ENCODE data around the gene SYVN1. TPM values are rescaled to one million over a fixed set of nuclear protein-coding genes. Genes with fewer than 3 reads are reported as not detected.
A peak's percentile ranks its signal among the peaks of the same experiment; 100 is the strongest.
"Not testable (repeated sequence)": the region's sequence is repeated elsewhere in the genome, so short reads cannot be mapped to it uniquely, and the experiment has no call there.

The SYVN1 gene
- polyA plus RNA-seq = 10 to 100 TPM; 17.0 to 43.7 (median 31.3) TPM

DNA sequence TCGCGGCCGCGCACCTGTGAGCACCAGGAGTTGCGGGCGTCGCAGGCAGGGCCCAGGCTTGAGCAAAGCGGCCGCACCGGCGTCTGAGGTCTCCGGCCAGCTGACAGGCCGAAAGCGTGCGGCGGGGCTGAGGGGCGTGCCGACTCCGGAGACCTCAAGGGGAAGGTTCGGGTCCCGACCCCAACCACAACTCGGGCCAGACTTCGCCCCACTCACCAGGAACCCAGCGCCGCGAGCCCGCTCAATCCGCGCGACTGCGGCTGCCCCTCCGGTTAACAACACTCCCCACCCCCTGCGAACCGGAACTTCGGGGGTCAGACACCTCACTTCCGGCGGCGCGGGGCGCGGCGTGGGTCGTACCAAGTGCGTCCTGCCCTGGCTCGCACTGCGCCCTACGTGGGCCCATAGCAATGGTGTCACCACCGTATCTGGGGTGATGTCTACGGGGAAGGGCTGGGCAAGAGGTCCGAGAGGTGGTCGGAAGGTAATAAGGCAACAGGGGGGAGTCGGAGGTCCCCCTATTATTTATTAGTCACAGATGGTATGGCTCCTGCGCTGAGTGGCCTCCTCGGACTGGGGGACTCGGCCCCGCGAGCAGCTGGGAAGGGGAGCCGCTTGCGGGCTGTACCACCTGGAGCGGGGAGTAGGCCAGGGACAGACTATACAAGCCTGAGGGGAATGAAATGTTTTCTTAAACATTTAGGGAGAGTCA is at the start of gene SYVN1:
Gene SYVN1, minus strand, starts transcription at position 280 of the 712 bp plus-strand sequence. CDS start 918 bp downstream, outside the sequence.
- 0% methylated on average over 51 to 60 of the region's 60 CpGs for WGBS, 3 donors

DNA sequence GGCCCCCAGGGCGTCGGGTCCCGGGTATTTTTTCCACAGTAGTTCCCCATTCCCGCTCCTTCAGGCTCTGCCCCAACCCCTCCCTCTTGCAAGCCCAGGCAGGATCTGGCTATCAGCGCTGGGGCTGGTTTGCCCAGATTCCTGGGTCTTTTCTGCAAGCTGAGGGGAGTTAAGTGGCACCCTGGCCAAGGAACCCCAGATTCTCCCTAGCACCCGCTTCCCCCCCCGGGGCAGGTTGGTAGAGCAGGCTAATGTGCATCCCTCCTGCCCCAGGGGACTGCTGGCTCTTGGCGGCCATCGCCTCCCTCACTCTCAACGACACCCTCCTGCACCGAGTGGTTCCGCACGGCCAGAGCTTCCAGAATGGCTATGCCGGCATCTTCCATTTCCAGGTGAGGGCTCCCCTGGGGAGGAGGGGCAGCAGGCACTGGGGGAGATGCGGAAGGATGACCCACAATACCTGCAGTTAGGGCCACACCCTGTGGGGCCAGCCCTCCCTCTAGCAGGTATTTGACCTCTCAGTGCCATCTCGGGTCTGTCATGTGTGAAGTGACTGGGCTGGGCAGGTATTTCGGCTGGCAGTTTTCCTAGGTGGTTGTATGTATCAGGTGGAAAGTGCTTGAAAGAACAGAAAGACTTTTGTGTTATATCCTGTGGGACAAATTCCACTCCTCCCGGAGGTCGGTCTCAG is 49.0 kb upstream of the SYVN1 start:
- H3K27ac ChIP-seq (ENCODE audit: low read depth, low read length) = no peak overlapping the region
- WGBS, 3 donors = 65 to 84% (median 71%) methylated on average over 19 of the region's 19 CpGs

More for the DNA sequence above, at the start of gene SYVN1:
- H3K27ac ChIP-seq (ENCODE audit: low read depth, low read length) = peak within 1 kb of the TSS; percentile 75

DNA sequence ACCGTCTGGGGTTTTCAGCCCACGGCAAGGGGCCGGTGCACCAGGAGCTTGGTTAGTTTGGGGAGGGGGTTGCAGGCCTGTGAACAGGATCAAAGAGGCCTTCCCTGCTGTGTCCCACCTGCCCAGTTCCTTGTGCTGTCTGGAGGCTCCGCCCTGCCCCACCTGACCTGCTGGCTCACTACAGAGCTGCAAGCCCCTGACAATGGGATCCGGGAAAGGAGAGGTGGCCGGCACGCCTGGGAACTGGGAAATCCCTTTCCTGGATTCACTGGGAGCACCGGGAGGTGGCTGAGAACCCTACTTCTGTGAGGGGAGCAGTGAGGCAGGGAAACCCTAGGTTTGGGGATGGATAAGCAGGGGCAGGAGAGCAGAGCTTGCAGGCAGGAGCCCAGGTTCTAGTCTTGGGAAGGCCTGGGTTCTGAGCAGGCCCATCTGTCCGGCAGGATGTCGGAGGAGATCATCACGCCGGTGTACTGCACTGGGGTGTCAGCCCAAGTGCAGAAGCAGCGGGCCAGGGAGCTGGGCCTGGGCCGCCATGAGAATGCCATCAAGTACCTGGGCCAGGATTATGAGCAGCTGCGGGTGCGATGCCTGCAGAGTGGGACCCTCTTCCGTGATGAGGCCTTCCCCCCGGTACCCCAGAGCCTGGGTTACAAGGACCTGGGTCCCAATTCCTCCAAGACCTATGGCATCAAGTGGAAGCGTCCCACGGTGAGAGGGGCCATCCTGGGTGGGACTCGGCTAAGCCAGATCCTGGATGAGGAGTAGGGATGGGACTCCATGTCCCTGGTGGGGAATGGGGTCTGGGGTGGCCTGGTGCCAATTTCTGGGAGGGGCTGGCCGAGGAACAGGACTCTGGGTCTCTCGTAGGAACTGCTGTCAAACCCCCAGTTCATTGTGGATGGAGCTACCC is 48.2 kb upstream of the SYVN1 start:
- 42 to 46% (median 42%) methylated on average over 23 of the region's 23 CpGs for WGBS, 3 donors

DNA sequence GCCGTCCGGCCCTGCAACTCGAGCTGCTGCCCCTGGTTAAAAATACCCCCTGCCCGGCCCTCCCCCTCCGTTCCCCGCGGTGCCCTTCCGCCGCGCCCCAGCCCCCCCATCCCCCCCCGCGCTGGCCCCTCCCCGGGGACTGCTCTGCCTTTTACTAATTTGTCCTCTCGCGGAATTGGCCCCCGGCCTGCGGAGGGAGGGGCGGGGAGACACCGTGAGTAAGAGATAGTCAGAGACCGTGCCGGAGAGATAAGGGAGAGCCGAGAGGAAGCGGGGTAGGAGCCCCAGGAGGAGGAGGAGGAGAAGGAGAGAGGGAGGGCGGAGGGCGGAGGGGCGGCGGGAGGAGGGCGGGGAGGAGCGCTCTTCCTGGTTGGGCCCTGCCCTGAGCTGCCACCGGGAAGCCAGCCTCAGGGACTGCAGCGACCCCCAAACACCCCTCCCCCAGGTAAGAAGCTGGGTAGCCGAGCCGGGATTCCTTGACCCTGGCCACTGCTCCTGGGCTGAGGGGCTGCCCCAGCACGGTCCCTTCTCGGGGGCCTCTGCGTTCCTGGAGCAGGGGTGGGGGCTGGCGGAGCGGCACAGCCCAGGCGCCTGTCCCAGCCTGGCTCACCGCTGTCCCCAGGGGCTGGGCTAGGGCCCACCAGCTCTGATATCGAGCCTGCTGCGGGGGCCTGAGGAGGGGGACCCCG is 47.4 kb upstream of the SYVN1 start, which contains the start of gene CAPN1:
Gene CAPN1, plus strand, starts transcription at position 360 of the 689 bp plus-strand sequence. CDS start 774 bp downstream, outside the sequence.
- H3K27ac ChIP-seq (ENCODE audit: low read depth, low read length) = peak within 1 kb of the TSS; percentile 23
- 1 to 2% (median 1%) methylated on average over 21 to 42 of the region's 43 CpGs for WGBS, 3 donors

More for the DNA sequence above, 48.2 kb upstream of the SYVN1 start:
- H3K27ac ChIP-seq (ENCODE audit: low read depth, low read length) = peak overlapping the region; percentile 23

DNA sequence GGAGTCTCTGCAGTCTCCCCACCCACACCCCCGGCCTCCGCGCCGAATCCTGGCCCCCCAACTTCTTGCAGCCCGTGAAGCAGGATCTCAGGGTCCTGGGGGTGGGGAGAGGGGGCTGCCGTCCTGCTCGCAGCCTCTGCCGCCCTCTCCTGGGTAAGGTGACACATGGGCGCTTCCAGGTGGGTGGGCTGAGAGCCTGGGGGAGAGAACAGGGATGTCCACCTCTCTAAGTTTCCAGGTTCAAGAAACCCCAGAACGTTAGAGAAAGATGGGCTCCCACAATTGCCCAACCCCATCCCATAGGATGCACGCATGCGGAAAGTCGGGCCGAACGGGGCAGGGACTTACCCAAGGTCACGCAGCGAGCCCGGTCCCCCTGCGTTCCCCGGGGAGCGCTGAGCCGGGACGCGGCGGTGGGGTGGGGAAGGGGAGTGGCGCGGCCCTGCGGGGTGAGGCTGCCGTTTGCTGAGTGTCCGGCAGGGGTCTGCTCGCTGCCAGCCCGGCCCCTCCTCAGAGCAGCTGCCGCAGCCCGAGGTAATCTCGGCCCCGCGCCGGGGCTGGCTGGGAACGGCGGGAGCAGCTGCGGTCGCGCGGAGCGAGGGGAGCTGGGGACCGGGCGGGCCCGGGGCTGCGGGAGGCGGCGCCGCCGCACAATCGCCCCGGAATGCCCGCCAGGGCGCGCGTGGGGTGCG is 46.7 kb upstream of the SYVN1 start:
- no peak overlapping the region for H3K27ac ChIP-seq (ENCODE audit: low read depth, low read length)
- WGBS, 3 donors = 1 to 2% (median 2%) methylated on average over 33 to 60 of the region's 60 CpGs

DNA sequence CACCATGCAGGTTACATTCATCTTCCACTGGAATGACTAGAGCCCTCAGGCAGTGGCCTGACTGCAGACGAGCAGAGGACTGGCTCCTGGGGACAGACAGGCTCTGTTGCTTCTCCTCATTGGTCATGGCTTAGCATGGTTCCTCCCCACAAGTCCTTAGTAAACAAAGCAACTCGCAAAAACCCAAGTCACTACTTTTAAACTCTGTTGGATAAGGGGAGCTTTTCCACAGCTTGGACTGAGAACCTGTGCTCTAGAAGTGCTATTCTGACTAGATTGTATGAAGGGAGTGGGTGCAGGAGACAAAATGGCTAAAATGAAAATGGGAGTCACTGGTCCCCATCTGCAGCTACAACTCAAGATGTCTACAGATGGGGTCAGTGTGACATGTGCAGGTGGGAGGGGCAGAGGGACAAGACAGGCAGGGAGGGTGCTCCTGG is 40.3 kb upstream of the SYVN1 start:
- H3K27ac ChIP-seq (ENCODE audit: low read depth, low read length) = not testable (repeated sequence)
- WGBS, 3 donors = 54 to 64% (median 62%) methylated on average over 2 of the region's 2 CpGs

DNA sequence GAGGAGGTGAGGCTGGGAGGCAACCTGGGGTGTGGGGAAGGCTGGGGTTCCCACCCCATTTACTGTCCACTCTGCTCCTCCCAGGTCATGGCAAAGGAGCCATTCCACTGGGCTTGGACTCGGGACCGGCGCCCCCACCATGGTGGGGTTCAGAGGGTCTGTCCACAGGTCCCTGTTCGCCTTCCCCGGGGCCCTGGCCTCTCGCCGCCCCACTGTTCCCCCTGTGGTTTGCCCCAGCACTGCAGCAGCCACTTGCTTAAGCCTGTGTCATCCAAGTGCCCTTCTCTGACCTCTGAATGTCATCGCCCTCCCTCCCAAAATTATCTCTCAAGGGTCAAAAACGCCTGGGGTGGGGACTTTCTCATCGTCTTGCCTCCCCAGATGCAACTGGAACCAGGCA is 38.3 kb upstream of the SYVN1 start:
- H3K27ac ChIP-seq (ENCODE audit: low read depth, low read length) = no peak overlapping the region
- WGBS, 3 donors = 81 to 83% (median 82%) methylated on average over 9 to 10 of the region's 10 CpGs

DNA sequence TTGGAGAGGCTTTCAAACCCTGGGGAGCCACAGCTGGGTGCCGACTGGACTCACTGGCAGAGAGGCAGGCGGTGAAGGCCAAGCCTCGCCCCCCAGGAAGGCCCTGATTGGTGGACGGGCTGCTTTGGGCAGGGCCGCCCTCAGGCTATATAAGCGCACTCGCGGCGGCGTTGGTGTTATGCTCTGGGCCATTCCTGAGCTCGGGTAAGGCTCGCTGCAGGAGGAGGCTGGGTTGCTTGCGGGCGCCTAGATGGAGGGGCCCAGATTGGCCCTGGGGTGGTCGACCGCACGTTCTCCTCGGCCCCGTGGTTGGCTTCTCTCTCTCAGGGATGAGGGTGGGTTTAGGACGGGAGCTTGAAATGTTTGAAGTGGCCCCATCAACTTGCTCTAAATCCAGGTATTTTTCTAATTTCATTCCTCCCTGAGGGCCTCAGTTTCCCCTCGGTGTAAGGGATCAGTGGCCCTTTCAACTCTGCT is 35.8 kb upstream of the SYVN1 start, which contains the start of gene SPDYC:
Gene SPDYC, plus strand, starts transcription at position 176 of the 477 bp plus-strand sequence. CDS start 1,125 bp downstream, outside the sequence.
- no peak within 1 kb of the TSS for H3K27ac ChIP-seq (ENCODE audit: low read depth, low read length)
- WGBS, 3 donors = 92 to 94% (median 93%) methylated on average over 21 of the region's 21 CpGs

DNA sequence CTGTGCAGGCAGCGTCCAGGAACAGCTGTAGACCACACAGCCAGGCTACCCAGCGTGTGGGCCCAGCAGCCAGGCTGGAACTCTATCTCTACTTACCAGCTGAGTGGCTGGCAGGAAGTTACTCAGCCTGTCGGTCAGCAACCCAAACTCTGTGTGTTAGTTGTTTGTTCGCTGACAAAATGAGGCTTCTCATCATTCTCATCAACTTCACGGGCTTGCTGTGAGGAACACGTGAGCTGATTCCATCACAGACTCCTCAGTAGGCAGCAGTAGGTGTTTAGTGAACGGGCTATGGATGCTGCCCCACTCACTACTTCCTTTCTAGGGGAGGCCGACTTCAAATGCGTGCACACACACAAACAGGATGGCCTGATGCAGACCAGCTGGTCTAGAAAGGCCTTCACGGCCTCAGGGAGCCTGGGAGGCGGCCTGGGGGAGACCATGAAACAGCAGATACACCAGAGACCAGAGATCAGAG is 34.9 kb upstream of the SYVN1 start:
- WGBS, 3 donors = 51 to 81% (median 63%) methylated on average over 11 of the region's 11 CpGs
- H3K27ac ChIP-seq (ENCODE audit: low read depth, low read length) = no peak overlapping the region

DNA sequence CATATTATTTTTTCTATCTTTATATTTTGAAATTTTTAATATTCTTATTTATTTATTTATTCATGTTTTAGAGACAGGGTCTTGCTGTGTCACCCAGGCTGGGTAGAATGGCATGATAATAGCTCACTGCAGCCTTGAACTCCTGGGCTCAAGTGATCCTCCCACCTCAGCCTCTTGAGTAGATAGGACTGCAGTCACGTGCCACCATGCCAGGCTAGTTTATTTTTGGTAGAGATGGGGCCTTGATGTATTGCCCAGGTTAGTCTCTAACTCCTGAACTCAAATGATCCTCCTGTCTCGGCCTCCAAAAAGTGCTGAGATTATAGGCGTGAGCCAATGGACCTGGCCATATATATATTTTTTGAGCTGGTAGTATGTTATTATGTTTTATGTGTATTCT is 33.3 kb upstream of the SYVN1 start:
- WGBS, 3 donors = 89 to 95% (median 94%) methylated on average over 3 of the region's 3 CpGs
- no peak overlapping the region for H3K27ac ChIP-seq (ENCODE audit: low read depth, low read length)

DNA sequence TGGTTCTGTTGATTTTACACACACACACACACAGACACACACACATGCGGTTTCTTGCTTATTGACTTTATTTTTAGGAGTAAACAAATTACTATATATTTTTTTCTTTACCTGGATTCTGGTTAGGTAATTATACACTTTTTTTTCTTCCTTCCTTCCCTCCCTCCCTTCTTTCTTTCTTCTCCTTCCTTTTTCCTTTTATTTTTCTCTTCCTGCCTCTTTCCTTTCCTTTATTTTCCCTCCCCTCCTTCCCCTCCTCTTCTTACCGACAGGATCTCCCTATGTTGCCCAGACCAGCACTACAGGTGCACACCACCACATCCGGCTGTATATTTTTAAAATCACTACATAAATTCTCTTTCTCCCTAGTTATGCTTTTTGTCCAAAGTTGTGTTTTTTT is 32.6 kb upstream of the SYVN1 start:
- WGBS, 3 donors = 76 to 89% (median 88%) methylated on average over 3 of the region's 3 CpGs
- H3K27ac ChIP-seq (ENCODE audit: low read depth, low read length) = no peak overlapping the region

DNA sequence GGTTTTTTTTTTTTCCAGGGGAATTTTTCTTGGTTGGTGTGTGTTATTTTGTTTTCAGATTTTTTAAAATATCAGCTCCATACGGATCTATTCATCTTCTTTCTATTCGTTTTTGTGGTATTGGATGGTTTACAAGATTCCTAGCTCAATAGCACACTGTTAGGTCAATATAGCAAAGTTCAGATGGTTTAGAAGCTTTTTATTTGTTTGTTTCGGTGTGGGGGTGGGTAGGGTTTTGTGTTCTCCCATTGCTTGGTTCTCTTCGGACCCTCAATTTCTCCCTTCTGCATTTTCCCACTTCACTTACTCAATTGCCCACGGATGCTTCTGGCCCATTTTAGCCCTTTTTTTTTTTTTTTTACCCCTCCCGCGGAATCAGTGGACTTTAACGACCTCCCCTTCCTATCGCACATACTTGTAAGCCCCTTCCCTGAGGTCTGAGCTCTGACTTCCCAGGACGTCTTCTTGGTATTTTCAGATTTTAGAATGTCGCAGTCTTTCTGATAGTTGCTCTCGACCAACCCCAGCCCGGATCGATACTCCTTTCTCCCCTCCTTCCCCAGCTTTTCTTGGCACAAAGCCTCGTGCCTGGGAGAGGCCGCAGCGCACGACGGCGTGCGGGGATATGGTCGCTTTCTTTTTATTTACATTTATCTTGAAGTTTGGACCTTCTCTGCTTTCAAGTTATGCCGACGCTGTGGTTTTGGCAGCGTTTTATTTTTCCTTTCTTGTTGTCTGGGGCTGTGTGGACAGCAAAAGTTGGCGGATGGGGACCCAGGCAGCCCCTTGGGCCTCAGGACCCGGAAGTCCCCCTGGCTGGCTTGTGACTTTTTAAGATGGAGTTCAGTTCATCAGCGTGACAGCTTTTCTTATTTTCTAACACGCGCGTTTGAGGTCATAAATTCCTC is 31.3 kb upstream of the SYVN1 start:
- no peak overlapping the region for H3K27ac ChIP-seq (ENCODE audit: low read depth, low read length)
- WGBS, 3 donors = 33 to 64% (median 46%) methylated on average over 31 of the region's 31 CpGs

DNA sequence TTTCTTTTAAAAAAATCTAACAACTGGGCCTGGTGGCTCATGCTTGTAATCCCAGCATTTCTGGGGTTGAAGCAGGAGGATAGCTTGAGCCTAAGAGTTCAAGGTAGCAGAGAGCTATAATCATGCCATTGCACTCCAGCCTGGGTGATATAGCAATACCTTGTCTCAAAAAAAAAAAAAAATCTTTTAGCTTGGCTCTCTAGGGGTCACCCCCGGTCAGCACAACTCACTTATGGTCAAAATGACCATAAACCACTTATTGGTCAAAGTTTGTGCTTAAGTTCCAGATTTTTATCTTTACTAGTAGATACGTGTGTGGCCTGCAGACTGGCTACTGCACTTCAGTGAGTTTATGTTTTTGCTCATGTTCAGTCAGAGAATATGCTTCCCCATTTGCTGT is 29.4 kb upstream of the SYVN1 start:
- H3K27ac ChIP-seq (ENCODE audit: low read depth, low read length) = no peak overlapping the region
- 79 to 92% (median 86%) methylated on average over 2 of the region's 2 CpGs for WGBS, 3 donors

DNA sequence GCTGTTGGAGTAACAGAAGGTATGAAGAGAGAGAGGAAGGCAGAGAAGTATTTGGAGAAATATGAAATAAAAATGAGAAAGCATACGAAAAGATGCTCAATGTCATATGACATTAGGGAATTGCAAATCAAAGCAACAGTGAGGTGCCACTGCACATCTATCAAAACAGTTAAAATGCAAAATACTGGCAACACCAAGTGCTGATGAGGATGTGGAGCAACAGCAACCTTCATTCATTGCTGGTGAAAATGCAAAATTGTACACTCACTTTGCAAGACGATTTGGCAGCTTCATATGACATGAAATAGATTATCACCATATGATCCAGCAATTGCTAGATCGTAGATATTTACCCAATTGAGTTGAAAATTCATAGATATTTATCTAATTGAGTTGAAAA is 26.3 kb upstream of the SYVN1 start:
- H3K27ac ChIP-seq (ENCODE audit: low read depth, low read length) = no peak overlapping the region
- 74 to 80% (median 79%) methylated on average over 3 of the region's 3 CpGs for WGBS, 3 donors

DNA sequence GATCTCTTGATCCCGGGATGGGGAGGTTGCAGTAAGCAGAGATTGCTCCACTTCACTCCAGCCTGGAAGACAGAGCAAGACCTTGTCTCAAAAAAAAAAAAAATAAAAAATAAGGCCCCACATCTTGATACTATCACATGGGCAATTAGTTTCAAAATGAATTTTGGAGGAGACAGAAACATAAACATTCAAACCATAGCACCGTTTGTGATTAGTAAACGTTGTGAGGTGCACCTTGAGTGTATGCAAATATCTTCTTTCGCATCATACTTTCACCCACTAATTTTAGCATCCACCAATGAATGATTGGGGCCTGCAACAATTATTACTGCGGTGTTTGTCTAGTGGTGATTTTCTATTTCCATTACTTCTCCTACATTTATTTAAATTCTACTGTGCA is 24.7 kb upstream of the SYVN1 start:
- no peak overlapping the region for H3K27ac ChIP-seq (ENCODE audit: low read depth, low read length)
- WGBS, 3 donors = 72 to 79% (median 74%) methylated on average over 5 of the region's 5 CpGs

DNA sequence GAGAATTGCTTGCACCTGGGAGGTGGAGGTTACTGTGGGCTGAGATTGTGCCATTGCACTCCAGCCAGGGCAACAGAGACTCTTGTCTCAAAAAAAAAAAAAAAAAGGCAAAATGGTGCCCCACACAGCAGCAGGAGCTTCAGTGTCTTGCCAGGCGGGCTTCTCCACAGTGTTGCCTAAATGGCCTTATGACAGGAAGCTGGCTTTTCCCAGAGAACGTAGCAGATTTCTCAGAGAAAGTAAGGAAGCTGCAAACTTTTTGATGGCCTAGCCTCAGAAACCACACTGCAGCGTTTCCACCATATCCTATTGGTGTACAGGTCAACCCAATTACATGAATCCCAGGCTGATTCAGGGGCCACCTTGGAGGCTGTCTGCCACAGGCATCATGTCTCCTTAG is 23.0 kb upstream of the SYVN1 start:
- WGBS, 3 donors = 40 to 79% (median 61%) methylated on average over 3 of the region's 3 CpGs
- no peak overlapping the region for H3K27ac ChIP-seq (ENCODE audit: low read depth, low read length)

All from adipose tissue (tissue), 3 donors.